HUES48 (cell line): ENCODE results near the gene REXO1.

ENCODE experiments used
- H3K27ac ChIP-seq: one replicate; pipeline ENCODE4 v1.7.0; 2013; ENCODE audit warnings: low read depth, low read length, inconsistent platforms
- H3K27me3 ChIP-seq: 2 replicates; pipeline ENCODE4 v1.6.1; 2013; ENCODE audit warnings: mild to moderate bottlenecking, low read length; ENCODE audit not compliant: control insufficient read depth, insufficient read depth
- H3K36me3 ChIP-seq: 2 replicates; pipeline ENCODE4 v1.6.1; 2013; ENCODE audit warnings: low read length; ENCODE audit not compliant: control insufficient read depth, insufficient read depth
- H3K4me1 ChIP-seq: 2 replicates; pipeline ENCODE4 v1.6.1; 2013; ENCODE audit warnings: mild to moderate bottlenecking, low read length; ENCODE audit not compliant: control insufficient read depth, insufficient read depth
- H3K4me3 ChIP-seq: 2 replicates; pipeline ENCODE4 v1.5.1; 2013; ENCODE audit warnings: mild to moderate bottlenecking, low read depth, low read length
- H3K9ac ChIP-seq: 2 replicates; pipeline ENCODE4 v1.6.1; 2013; ENCODE audit warnings: mild to moderate bottlenecking, low read depth, low read length, moderate library complexity
- H3K9me3 ChIP-seq: 2 replicates; pipeline ENCODE4 v1.6.1; 2013; ENCODE audit warnings: low read length; ENCODE audit not compliant: control insufficient read depth, insufficient read depth

The REXO1 gene

GRCh38 chr19:1825909-1826556 is 22.2 kb downstream of the REXO1 start:
- no peak overlapping the region for H3K9ac ChIP-seq

GRCh38 chr19:1824252-1824622 is 24.0 kb downstream of the REXO1 start:
- Histone ChIP-seq H3K36me3 (peaks cover 56% of the 10 kb centered on the region), H3K4me1 (peaks cover 3% of the 10 kb centered on the region; the same call in 1 of the 2 replicates), H3K9me3 (no peaks in the 10 kb centered on the region), H3K27ac (no peak overlapping the region), H3K4me3 (no peak overlapping the region), H3K27me3 (no peaks in the 10 kb centered on the region), H3K9ac (no peak overlapping the region)

More at GRCh38 chr19:1825909-1826556, 22.2 kb downstream of the REXO1 start:
- Histone ChIP-seq H3K4me3 (no peak overlapping the region), H3K36me3 (peaks cover 51% of the 10 kb centered on the region), H3K4me1 (peaks cover 3% of the 10 kb centered on the region; the same call in 1 of the 2 replicates), H3K27me3 (no peaks in the 10 kb centered on the region), H3K9me3 (no peaks in the 10 kb centered on the region), H3K27ac (no peak overlapping the region)

- Histone ChIP-seq H3K27ac (no peak overlapping the region), H3K4me1 (peaks cover 3% of the 10 kb centered on the region; the same call in 1 of the 2 replicates), H3K9me3 (no peaks in the 10 kb centered on the region), H3K27me3 (no peaks in the 10 kb centered on the region), H3K9ac (no peak overlapping the region), H3K4me3 (no peak overlapping the region), H3K36me3 (peaks cover 59% of the 10 kb centered on the region)
Measured at GRCh38 chr19:1823539-1824251, 24.6 kb downstream of the REXO1 start.

- Histone ChIP-seq H3K4me1 (peaks cover 3% of the 10 kb centered on the region; the same call in 1 of the 2 replicates), H3K27me3 (no peaks in the 10 kb centered on the region), H3K9ac (no peak overlapping the region), H3K27ac (no peak overlapping the region), H3K9me3 (no peaks in the 10 kb centered on the region), H3K36me3 (peaks cover 65% of the 10 kb centered on the region), H3K4me3 (no peak overlapping the region)
Measured at GRCh38 chr19:1823020-1823419, 25.3 kb downstream of the REXO1 start.

GRCh38 chr19:1822210-1822609 is 26.1 kb downstream of the REXO1 start:
- Histone ChIP-seq H3K36me3 (peaks cover 71% of the 10 kb centered on the region), H3K4me3 (no peak overlapping the region), H3K4me1 (peaks cover 3% of the 10 kb centered on the region; the same call in 1 of the 2 replicates), H3K9ac (no peak overlapping the region), H3K27me3 (no peaks in the 10 kb centered on the region), H3K9me3 (no peaks in the 10 kb centered on the region), H3K27ac (no peak overlapping the region)

GRCh38 chr19:1819341-1820255 is 28.7 kb downstream of the REXO1 start:
- Histone ChIP-seq H3K27me3 (no peaks in the 10 kb centered on the region), H3K4me1 (no peaks in the 10 kb centered on the region), H3K9ac (no peak overlapping the region), H3K36me3 (peaks cover 78% of the 10 kb centered on the region), H3K4me3 (no peak overlapping the region), H3K9me3 (no peaks in the 10 kb centered on the region), H3K27ac (no peak overlapping the region)

GRCh38 chr19:1818549-1819195 is 29.6 kb downstream of the REXO1 start:
- Histone ChIP-seq H3K4me3 (no peak overlapping the region), H3K27ac (no peak overlapping the region), H3K4me1 (no peaks in the 10 kb centered on the region), H3K27me3 (no peaks in the 10 kb centered on the region), H3K36me3 (peaks cover 70% of the 10 kb centered on the region), H3K9me3 (no peaks in the 10 kb centered on the region), H3K9ac (no peak overlapping the region)

- no peaks in the 10 kb centered on the region for H3K27me3 ChIP-seq
- peaks cover 62% of the 10 kb centered on the region for H3K36me3 ChIP-seq
Measured at GRCh38 chr19:1817553-1818179, 30.6 kb downstream of the REXO1 start.

GRCh38 chr19:1816530-1817298 is 31.6 kb downstream of the REXO1 start:
- no peak overlapping the region for H3K4me3 ChIP-seq
- H3K9ac ChIP-seq = no peak overlapping the region
- peaks cover 53% of the 10 kb centered on the region for H3K36me3 ChIP-seq
- no peaks in the 10 kb centered on the region for H3K27me3 ChIP-seq
- H3K9me3 ChIP-seq = no peaks in the 10 kb centered on the region
- H3K4me1 ChIP-seq = peaks cover 3% of the 10 kb centered on the region; the same call in 1 of the 2 replicates
- H3K27ac ChIP-seq = no peak overlapping the region

More at GRCh38 chr19:1817553-1818179, 30.6 kb downstream of the REXO1 start:
- H3K4me3 ChIP-seq = no peak overlapping the region
- no peaks in the 10 kb centered on the region for H3K9me3 ChIP-seq
- H3K27ac ChIP-seq = no peak overlapping the region
- peaks cover 3% of the 10 kb centered on the region; the same call in 1 of the 2 replicates for H3K4me1 ChIP-seq
- H3K9ac ChIP-seq = no peak overlapping the region
